NCI-H524 treated with DMSO at 0.1 percent for 48 hours (cell line): ENCODE measurements around the gene SP140L.
"Not testable (repeated sequence)": the region's sequence is repeated elsewhere in the genome, so short reads cannot be mapped to it uniquely, and the experiment has no call there.

Experiments used
- DNase-seq: peaks from one replicate; lab custom pipeline; 2025; lab: John Stamatoyannopoulos, UW

Gene SP140L

DNA sequence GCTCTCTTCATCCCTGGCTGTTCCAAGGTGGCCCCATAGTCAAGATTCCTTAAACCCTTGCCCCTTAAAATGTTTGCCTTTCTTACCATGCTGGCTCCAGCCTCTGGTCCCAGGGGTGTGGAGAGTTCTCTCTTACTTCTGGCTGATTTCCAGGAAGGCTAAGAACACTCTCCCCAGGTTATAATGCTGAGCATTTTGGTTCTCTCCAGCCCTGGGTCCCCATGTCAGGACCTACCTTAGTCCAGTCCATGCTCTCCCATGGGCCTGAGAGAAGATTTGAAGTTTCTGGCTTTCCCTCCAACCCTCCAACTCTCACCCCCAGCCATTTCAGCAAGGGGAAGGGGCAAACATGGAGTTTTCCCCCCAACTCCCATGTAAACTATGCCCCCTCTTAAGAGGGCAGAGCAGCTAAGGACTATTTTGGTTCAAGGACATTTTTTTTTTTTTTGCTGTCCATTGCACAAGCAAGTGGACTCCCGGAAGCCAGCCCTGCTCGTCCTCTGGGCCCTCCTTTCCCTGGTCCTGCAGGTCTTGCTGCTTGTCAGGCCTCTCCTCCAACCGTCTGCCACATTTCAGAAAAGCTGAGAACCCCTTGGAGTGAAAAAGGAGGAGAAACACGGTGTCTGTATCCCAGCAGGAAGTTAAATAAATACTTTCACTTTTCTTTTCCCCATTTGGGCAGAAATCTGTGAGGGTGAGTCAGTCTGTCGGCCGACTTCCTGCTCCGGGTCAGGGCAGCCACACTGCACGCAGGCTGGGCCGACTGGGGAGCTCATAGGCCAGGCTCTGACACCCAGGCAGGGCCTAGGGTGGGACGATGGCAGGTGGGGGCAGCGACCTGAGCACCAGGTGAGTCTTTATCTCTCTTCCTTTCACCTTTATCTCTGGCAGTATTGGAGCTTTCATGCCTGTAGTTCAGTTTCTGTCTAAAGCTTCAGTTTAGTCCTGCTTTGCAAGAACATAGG lies at the start of gene SP140L:
TSS of gene SP140L (plus strand) at position 741 of the 965 bp plus-strand sequence. CDS start at position 818, 77 bp downstream.
- no peak for DNase-seq

DNA sequence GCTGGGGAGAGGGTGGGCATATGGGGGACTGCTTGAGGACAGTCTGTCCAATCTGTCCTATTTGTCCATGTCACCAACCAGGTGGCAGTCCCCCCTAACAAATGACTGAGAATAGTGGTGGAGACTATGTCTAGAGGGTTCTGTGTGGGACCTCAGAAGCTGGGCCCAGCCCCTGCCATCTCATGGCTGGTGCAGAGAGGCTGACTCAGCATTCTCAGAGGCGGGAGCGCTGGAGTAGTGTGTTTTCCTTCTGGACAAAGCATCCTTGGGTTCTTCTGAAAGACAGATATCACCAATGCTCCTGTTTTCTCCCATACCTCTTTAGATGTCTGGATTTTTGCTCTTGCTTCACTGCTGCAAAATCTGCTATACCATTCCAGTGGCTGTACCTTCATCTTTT lies 44.1 kb upstream of the SP140L start:
- DNase-seq: no peak

DNA sequence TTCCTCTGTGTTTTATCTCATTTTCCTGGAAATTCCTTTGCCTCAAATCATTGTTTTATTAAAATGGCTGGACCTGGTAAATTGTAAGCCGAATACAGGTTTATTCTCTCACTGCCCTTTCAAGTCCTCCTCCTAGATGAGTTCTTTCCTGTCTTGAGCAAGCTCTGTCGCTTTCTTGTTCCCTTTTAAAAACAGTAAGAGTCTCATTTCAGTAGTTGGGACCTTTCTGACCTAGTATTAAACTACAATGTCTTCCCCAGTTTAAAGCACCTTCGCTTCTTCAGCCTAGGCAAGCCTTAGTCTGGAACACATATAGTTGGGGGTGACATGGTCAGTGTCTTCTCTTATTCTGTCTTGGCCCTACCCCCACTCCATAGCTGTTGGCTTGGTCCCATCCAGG lies 40.9 kb upstream of the SP140L start:
- DNase-seq: no peak

DNA sequence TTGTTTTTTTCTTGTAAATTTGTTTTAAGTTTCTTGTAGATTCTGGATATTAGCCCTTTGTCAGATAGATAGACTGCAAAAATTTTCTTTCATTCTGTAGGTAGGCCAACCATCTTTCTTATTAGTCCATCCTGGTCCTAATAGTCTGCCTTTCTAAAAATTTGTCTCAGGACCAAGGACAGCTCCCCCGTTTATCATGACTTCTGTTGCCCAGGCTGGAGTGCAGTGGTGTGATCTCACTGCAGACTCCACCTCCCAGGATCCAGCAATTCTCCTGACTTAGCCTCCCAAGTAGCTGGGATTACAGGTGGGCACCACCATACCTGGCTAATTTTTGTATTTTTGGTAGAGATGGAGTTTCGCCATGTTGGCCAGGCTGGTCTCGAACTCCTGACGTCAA lies 37.7 kb upstream of the SP140L start:
- DNase-seq: not testable (repeated sequence)

DNA sequence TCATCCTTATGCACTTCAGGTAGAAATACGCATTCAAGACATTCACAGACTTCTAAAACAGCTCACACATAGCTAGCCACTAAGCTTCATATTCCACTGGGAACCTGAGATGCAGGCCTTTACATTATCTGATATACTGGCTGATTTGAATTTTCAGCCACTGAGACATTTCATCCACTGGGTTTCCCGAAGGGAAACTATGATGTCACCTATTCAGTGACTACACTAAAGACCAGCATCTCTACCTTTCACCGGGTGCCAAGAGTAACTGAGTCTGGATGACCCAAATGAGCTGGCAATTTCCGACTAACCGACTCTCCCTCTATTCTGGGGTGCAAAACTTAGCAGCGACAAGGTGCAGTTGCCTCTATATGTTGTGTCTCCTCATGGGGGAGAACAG lies 31.8 kb upstream of the SP140L start:
- DNase-seq: no peak

DNA sequence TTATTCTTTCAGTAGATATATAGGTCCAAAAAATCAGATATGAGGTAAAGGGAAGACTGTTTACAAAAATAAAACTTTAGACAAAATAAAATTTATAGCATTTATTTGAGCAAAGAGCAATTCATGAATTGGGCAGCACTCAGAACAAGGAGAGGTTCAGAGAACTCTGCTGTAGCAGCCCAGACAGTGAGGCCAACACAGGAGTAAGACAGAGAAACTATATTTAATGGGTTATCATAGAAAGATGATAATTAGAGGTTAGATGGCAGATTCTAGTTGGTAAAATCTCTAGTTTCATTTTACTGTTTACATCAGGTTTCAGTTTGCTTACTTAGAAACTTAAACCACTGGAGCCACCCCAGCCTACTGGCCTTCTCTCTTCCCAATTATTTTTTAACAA lies 30.1 kb upstream of the SP140L start:
- DNase-seq: no peak

DNA sequence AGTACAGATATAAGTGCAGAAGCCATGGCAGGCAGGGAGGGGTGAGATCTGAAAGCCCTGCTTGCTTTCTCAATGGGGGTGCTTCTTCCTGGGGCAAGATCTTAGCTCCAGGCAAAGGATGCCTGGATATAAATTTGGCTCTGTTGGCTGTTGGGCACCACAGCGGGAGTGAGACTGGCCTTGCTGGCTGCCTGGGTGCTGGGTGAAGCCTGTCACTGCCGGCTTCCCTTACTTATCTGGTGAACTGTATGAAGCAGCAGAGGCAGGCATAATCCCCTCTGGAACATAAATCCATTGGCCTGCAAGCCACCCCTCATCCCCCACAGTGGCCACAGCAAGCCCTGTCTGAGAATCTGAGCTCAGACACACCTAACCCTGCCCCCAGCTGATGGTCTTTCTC lies 27.4 kb upstream of the SP140L start:
- DNase-seq: no peak

DNA sequence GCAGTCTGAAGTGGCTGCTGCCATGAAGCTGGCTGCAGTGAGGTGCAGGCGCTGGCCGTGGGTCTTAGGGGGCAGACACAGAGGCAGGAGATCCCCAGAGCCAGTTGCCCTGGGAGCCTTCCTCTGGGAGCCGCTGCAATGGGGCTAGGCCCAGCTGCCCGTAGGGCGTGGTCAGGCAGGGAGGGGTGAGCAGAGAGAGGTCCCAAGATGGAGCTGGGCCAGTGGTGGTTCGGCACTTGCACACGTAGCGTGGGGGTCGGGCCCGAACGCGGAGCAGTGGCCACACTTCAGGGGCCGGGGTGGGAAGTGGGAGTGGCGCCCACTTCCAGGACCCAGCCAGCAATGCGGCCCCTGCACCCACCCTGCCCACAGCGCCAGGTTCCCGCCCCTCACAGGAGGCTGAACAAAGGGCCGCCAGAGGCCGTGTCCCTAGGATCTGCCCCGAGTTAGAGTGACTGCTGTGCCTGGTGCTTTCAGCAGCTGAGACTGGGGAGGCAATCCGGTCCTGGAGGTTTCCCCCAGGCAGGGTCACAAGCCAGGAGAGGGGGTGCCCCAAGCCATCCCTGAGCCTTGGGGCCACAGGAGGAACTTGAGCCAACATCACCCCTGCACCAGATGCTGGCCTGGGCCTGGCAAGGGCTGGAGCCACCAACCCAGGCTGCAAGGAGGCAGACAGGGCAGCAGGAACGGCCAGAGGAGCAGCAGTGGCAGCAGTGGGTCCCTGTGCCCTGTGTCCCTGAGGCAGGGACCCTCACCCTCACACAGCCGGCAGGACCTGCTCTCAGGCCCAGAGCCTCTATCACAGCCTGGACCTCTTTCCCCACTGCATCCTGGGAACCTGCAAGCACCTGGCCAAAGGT lies 21.3 kb upstream of the SP140L start:
- no peak for DNase-seq

DNA sequence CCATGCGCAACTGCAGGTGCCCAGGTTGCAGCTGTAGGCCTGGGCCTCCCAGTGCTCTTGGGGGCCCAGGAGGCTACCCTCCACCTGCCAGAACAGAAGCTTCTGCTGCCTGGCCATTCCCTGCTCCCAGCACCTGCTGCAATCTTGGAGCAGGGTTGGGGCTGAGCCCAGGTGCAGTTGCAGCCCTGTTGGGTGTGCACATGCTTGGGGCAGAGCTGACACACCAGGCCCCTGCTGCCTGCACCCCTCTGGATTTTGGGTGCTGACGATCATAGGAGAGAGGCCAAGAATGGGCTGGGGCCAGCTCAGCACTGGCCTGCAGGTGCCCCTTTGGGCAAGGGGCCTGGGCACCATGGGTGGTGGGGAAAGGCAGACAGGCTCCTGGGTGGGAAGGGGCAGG lies 20.5 kb upstream of the SP140L start:
- DNase-seq: no peak

DNA sequence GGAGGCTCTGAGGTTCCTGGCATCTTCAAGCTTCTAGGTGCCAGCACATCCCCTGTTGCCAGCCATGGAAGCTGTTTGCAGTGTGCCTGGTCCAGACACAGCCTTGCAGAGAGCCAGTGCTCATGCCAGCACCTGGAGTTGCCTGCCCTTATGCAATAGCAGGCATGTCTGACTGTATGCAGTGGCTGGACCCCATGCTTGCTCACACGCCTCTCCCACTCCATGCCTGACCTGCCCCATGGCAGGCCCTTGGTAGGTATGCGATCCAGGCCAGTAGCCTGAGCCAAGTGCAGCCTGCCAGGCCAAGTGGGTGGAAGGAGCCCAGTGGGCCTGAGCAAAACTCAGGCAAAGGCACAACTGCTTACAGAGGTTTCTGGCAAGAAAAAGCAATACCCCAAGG lies 19.5 kb upstream of the SP140L start:
- no peak for DNase-seq

DNA sequence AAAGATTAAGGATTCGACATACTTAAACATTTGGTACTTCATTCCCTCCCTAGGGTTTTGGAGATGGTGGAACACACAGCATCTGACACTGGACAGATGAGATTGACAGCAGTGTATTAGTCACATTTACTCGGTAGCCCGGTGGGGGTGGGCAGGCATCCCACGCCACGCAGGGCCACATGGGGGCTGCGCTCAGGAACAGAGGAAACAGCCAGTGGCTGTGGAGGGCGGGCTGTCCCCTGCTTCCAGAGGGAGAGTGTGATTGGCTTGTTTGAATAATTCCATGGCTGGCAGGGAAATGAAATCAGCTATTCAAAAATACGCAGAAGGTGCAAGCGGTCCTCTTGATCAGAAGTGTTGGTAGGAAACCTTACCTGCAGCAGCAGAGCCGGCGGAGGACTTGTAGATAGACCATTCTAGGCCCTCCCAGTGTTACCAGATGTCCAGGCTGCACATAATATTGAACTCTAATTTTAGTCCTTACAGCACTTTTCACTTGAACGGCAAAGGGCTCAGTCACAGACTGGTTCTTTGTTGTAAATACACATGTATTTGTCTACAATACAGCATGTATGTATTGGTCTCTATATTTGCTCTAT lies 18.5 kb upstream of the SP140L start:
- no peak for DNase-seq

DNA sequence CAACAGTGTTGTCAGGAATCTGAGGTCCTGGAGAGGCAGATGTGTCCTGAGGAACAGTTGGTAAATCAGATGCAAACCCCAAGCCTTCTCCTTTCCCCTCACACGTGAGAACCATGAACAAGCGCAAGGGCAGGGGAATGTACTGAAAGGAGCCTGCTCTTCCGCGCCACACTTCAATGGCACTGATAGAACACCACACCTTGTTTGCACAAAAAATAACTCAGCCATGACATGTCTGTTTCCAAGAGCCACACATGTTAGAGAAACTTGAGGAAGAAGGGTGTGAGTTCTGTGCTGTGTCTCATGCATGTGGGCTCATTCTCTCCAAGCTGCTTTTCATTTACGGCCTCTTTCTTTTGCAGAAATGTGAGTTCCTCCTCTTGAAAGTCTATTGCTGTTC lies 16.2 kb upstream of the SP140L start:
- not testable (repeated sequence) for DNase-seq

DNA sequence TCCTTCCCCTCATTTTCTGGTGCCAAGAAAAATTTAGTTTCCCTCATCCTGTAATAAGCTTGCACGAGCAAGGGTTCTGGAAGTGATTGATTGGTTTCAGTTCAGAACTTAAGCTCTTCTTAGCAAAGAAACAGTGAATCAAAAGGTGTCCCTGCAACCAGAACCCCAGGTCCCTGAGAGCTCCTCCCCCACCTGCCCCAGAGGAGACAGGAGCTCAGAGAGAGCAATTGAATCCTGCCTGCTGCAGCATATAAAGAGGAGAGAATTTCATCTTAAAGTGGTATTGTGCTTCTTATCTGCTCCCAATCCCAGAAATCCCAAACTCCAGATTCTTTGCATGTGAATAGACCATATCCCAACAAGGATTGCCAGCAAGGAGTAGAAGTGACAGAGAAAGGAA lies 15.4 kb upstream of the SP140L start:
- not testable (repeated sequence) for DNase-seq

DNA sequence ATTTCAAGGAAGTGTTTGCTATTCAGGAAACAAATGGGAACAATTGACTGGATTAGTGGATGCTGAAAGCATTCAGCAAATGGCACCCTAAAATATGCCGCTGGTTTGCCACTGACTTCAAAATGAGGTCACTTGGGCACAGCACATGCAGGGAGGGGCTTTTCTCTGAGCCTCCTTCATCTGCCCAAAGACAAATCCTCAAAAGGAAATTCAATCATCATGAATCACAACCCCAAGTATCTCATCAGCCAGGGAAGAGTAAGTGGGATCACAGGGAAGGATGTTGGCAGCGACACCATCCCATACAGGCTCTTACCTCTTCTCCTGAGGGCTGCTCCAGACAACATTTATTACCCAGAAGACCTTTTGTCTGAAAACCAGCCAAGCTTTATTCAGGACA lies 14.4 kb upstream of the SP140L start:
- DNase-seq: no peak

DNA sequence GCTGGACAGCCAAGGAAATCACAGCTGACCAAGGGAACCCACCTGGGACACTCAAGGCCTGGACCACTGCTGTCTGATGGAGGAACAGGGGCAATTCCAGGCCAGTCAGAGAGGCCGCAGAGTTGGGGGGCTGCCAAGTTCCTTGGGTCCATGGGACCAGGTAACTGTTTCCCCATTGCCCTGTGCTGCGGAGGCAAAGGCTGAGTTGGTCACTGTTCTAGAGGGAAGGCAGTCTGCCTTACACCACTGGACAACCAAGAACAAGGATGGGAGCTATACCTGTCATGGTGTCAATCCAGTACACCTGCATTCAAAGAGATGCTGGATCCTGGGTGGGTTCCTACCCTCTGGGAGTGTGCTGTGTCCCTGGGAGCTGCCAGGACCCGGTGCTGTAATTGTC lies 9.6 kb upstream of the SP140L start:
- DNase-seq: no peak

DNA sequence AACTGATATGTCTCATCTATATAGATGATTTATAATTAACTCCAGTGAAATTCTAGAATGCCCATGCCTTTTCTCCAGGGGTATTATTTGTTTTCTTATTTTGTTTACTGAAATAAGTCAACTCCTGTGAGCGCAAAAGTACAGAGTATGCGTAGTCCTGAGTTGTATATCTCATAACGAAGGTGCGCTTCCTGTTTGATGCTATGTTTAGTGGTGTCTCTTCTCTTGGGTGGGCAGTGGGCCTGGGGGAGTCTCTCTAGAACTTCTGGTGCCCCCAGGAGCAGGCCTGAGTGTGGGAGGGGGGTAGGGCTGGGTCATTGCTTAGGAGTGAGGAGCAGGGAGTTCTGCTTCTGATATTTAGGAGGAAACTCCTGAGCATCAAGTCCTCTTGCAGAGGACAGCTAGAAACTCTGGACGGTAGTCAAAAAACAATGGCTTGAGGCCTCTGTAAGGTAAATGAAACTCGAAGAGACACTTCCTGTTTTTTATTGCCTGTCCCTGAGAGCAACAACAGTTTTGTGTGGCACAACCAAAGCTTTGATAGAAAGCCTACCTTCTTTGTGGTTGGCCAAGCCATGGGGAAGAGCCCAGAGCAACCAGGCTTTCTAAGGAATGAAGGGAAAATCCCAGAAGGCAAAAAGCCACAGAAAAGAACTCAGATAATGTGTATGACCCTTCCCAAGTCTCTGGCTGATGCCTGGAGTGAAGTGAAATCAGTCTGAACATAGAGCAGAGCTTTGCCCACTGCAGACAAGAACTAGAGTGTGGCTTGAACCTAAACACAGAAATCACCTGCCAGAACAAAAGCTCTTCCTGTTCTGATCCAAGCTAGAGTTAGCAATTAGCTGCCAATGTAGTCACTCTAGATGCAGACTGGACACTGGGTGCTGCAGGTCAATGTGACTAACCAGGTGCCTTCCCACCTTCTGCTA lies 8.5 kb upstream of the SP140L start:
- no peak for DNase-seq

DNA sequence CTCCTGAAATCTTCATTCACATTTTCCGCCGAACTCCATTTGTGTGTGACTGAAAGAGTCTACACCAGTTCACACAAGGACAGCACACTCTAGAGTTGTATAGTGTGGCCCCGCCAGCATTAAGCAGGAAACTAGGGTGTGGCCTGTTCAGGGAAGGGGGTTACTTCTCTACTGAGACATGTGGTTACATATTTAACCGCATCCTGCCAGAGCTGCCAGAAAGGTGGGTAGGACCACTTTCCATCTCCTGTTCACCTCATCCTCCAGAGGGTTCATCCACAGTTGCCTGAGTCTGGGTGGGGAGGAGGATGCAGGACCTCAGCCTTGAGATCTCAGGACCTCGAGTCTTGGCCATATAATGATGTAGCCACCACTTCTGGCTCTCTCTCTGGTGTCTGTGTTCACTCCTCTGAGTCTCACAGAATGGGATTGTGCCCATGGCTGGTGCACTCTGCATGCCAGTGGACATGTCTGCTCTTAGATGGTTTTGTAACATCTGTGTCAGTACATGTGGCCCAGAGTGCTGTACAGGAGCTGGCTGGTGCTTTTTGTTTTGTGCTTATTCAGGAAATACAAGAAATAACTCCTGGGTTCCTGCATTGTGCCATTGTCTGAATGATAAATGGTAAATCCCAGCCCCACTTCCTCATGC lies 7.7 kb upstream of the SP140L start:
- no peak for DNase-seq

DNA sequence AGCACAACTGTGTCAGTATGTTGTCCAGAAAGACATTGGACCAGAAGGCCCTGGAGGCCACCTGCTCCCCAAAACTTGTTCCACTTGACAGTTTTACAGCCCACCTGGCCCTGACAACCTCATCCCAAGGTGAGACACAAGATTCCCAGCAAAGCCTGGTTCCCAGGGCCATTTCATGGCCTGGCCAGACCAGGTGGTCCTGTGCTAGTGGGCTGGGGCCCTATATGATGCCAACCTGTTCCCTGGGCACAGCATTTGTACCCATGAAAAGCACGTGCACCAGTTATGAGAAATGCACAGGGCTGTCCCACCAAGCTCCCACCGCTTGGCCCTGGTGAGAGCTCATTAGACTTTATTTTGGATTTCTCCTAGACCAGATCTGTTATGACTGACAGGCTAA lies 6.0 kb upstream of the SP140L start:
- no peak for DNase-seq

DNA sequence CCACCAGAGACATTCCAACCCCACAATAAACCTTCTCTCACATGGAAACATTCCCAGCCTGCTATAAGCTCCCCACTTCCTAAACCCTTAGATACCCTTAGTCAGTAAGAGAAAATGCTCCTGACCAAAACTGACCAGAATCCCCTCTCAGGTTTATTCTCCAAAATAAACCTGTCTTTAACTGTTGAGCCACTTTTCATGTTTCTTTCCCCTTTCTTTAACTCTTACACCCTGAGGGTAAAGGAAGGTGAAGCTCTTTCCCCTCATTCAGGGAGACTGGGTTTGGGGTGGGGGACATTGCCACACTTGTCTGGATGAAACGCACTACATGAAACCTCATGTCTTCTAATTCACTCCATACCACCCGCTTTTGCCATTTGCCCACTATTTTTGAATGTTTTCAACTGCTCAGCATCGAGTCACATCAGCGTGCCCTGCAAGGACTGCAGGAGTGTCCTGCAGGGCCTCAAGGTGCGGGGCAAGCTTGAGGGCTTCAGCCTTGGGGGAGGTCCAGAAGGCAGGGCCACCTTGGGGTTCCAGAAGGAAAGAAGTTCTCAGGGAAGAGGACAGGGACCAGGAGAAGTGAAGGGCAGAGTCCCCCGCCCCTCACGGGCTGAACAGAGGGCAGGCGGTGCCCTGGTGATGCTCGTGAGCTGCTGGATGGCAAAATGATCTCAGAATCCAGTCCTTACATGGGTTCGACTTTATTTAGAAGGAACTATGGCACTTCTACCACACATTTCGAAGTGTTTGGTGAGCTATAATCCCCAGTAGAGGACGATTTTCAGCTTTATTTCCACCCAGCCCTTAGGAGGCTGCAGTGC lies 4.2 kb upstream of the SP140L start:
- no peak for DNase-seq
